Common myeloid progenitor, CD34-positive (primary cell): ENCODE measurements around the gene DTNB.

ENCODE experiments used
- CTCF ChIA-PET: fragments of 350-600 bp; sonication (Branson Sonifier 250); formaldehyde crosslinking; loops from one replicate; lab custom pipeline; 2021; ENCODE audit warnings: antibody characterized with exemption; lab: Charles Lee
- POLR2A ChIA-PET: fragments of 350-600 bp; sonication (Branson Sonifier 250); formaldehyde crosslinking; loops from one replicate; lab custom pipeline; 2021; ENCODE audit warnings: antibody characterized with exemption; lab: Charles Lee
- DNase-seq, 3 donors: peaks; one replicate each; pipeline versions ENCODE4 v3.0.0 to v3.0.0-alpha.2; 2013
- H3K27ac ChIP-seq, 2 experiments: 1 replicate in 1 of 2; 2 replicates in 1 of 2; pipeline ENCODE4 v1.7.0; 2013; ENCODE audit warnings: inconsistent platforms in 2 of 2, low read length in 2 of 2, mild to moderate bottlenecking in 2 of 2, low read depth in 1 of 2, moderate library complexity in 1 of 2; ENCODE audit not compliant: severe bottlenecking in 2 of 2, insufficient read depth in 1 of 2, poor library complexity in 1 of 2
- H3K27me3 ChIP-seq, 5 experiments: replicated peaks in 2 of 5; 1 replicate in 3 of 5; 2 replicates in 2 of 5; pipeline versions ENCODE4 v1.6.1 to v1.7.0; 2013; ENCODE audit warnings: low read length in 4 of 5, mild to moderate bottlenecking in 2 of 5, moderate library complexity in 2 of 5, inconsistent platforms in 1 of 5; ENCODE audit not compliant: insufficient read depth in 5 of 5, control insufficient read depth in 4 of 5
- H3K36me3 ChIP-seq, 4 experiments: 1 replicate in 2 of 4; 2 replicates in 2 of 4; pipeline versions ENCODE4 v1.6.1 to v1.7.0; 2013; ENCODE audit warnings: low read length in 3 of 4, control low read depth in 1 of 4, mild to moderate bottlenecking in 1 of 4; ENCODE audit not compliant: control insufficient read depth in 4 of 4, insufficient read depth in 4 of 4
- H3K4me1 ChIP-seq, 4 experiments: 1 replicate in 3 of 4; 2 replicates in 1 of 4; pipeline versions ENCODE4 v1.6.1 to v1.7.1; 2013; ENCODE audit warnings: low read length in 3 of 4, mild to moderate bottlenecking in 3 of 4, control low read depth in 1 of 4, inconsistent platforms in 1 of 4, moderate library complexity in 1 of 4; ENCODE audit not compliant: control insufficient read depth in 4 of 4, insufficient read depth in 4 of 4; ENCODE audit errors: control extremely low read depth in 1 of 4
- H3K4me3 ChIP-seq, 7 experiments: 1 replicate in 4 of 7; 2 replicates in 3 of 7; pipeline versions ENCODE4 v1.5.1 to v1.7.0; 2013; ENCODE audit warnings: mild to moderate bottlenecking in 7 of 7, low read length in 6 of 7, moderate library complexity in 6 of 7, inconsistent platforms in 2 of 7, low read depth in 2 of 7, control low read depth in 1 of 7; ENCODE audit not compliant: insufficient read depth in 4 of 7, control insufficient read depth in 1 of 7; ENCODE audit errors: extremely low read depth in 1 of 7
- H3K9me3 ChIP-seq, 5 experiments: 1 replicate in 4 of 5; 2 replicates in 1 of 5; pipeline versions ENCODE4 v1.6.1 to v1.7.1; 2013; ENCODE audit warnings: low read length in 4 of 5, mild to moderate bottlenecking in 2 of 5, inconsistent platforms in 1 of 5, low read depth in 1 of 5, moderate library complexity in 1 of 5; ENCODE audit not compliant: control insufficient read depth in 4 of 5, insufficient read depth in 2 of 5; ENCODE audit errors: control extremely low read depth in 1 of 5
- WGBS: methylation state at CpG from one replicate; pipeline ENCODE4 v1.1.5; 2013; ENCODE audit not compliant: insufficient coverage; 5-methylcytosine and 5-hydroxymethylcytosine counted together

Gene DTNB

GRCh38 chr2:25588576-25588975 lies 84.8 kb downstream of the DTNB start:
- ChIA-PET POLR2A (interaction anchor here (0.6 kb wide), 1 partner anchor 68 kb away, joined by 6 read pairs; no protein-coding TSS in a partner anchor), CTCF (interaction anchor here (1.1 to 1.9 kb wide), 2 partner anchors 10 to 22 kb away, joined by 3 to 4 read pairs; no protein-coding TSS in a partner anchor)
- Histone ChIP-seq H3K36me3 (peaks cover 0 to 3% (median 0%) of the 10 kb centered on the region in 4 experiments), H3K27me3 (no peaks in the 10 kb centered on the region), H3K4me1 (peaks cover 0 to 14% (median 4%) of the 10 kb centered on the region in 4 experiments), H3K4me3 (no peak overlapping the region), H3K9me3 (no peaks in the 10 kb centered on the region), H3K27ac (no peak overlapping the region)
- no peak for DNase-seq
- WGBS = 92% methylated on average over 2 of the region's 4 CpGs

DNA sequence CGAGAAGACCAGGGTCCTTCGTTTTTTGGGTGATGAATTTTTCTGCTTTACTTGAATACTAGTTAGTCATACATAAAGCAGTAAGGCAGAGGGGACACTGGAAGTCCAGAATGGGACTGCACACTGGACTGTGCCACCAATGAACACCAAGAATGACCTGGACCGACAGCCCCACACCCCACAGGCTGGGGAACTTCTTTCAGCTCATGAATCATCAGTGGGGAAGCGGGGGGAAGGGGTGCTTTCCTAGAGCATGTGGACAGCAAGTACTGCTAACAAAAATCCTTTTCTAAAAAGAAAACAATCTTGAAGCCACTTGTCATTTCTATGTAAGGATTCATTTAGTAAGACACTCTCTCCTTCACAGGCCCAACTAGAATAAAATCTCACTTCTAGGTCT lies 86.0 kb downstream of the DTNB start:
- POLR2A ChIA-PET = no interaction called here
- DNase-seq = peak in 2 of 3 donors; percentile 35 to 49

DNA sequence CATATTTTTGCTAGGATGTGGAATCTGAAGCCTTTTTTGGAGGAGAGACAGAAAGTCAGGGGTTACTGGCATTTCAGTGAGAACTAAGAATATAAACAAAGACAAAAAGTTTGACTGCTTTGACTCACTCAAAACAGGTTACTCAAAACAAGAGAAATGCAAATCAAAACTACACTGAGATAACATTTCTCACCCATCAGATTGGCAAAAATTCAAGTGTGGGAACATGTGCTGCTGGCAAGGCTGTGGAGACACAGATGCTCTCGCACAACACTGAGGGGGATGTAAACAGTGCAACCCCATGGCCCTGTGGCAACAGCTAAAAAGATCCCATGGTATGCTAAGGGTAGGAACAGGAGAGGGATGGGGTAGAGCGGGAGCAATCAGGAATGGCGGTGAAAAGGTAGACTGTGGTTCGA lies 86.6 kb downstream of the DTNB start:
- H3K27me3 ChIP-seq = no peaks in the 10 kb centered on the region
- CTCF ChIA-PET = interaction anchor here (1.1 kb wide), 1 partner anchor 11 kb away, joined by 4 read pairs; no protein-coding TSS in a partner anchor
- POLR2A ChIA-PET = no interaction called here
- H3K9me3 ChIP-seq = no peaks in the 10 kb centered on the region
- WGBS = 100% methylated on average over 4 of the region's 4 CpGs
- no peak overlapping the region for H3K4me3 ChIP-seq
- H3K36me3 ChIP-seq = peaks cover 0 to 3% (median 0%) of the 10 kb centered on the region in 4 experiments
- H3K4me1 ChIP-seq = peaks cover 0 to 13% (median 1%) of the 10 kb centered on the region in 4 experiments
- no peak overlapping the region for H3K27ac ChIP-seq
- DNase-seq = no peak

More for the DNA sequence above, 86.0 kb downstream of the DTNB start:
- Histone ChIP-seq H3K4me1 (peaks cover 0 to 11% (median 3%) of the 10 kb centered on the region in 4 experiments), H3K27me3 (no peaks in the 10 kb centered on the region), H3K4me3 (no peak overlapping the region), H3K9me3 (no peaks in the 10 kb centered on the region), H3K27ac (no peak overlapping the region), H3K36me3 (peaks cover 0 to 3% (median 0%) of the 10 kb centered on the region in 4 experiments)
- WGBS = no CpG with 5 or more reads among the region's 4 CpGs
- CTCF ChIA-PET = interaction anchor here (1.1 to 1.9 kb wide), 2 partner anchors 10 to 20 kb away, joined by 4 read pairs; no protein-coding TSS in a partner anchor

DNA sequence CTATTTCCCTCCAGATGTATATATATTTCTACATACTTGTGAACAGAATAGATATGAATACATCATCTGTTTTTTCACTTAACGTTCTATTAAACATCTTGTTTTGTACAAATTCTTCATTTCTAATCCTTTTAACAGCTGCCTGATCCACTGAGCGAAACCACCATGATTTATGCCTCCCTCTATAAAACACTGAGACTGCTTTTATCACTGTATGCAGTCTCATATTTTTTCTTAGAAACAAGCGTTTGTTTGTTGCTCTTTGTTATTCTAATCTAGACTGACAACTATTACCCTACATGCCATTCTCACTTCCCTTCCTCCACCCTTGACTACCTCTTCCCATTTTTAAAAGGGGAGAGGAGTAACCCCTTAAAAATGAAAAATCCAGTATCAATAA lies 88.2 kb downstream of the DTNB start:
- Histone ChIP-seq H3K4me1 (peaks cover 0 to 13% (median 1%) of the 10 kb centered on the region in 4 experiments), H3K9me3 (no peaks in the 10 kb centered on the region), H3K4me3 (no peak overlapping the region), H3K36me3 (peaks cover 0 to 3% (median 0%) of the 10 kb centered on the region in 4 experiments), H3K27ac (no peak overlapping the region), H3K27me3 (no peaks in the 10 kb centered on the region)
- peak in 2 of 3 donors; percentile 16 to 30 for DNase-seq
- 86% methylated on average over 2 of the region's 3 CpGs for WGBS
- POLR2A ChIA-PET = no interaction called here
- CTCF ChIA-PET = interaction anchor here (0.6 to 1.8 kb wide), 5 partner anchors 11 to 641 kb away, joined by 3 to 7 read pairs (median 3); no protein-coding TSS in a partner anchor

DNA sequence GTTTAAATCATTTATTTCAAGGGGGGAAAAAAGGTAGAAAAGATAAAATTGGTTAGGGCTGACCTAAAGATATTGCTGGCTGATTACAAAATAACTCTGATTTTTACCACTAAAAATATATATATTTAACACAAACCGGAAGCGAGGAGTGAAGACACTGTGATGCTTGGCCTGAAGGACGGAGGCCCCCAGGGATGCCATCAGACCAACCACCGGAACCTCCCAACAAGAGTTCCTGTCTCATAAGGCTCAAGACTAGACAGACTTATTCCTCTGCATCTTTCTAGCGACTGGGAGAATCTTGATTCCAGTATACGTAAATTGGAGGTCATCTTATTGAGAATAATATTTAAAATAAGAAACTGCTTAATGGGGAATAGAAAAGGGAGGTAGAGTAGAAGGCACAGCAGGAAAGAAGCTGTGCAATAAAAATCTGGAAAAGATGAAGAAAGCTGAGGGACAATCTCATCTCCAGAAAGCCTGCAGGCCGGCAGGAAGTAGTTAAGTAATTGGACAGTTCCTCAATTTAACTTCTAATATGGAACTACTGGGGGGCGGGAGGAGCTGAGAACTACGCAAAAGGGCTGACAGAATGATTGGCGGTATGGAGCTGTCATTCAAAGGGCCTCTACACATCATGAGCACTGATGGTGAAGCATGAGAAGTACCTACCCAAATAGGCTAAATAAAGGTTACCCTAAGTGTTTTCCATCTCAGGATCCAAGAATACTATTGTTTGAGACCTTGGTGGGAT lies 91.1 kb downstream of the DTNB start:
- no peaks in the 10 kb centered on the region for H3K27me3 ChIP-seq
- WGBS = 94% methylated on average over 5 of the region's 10 CpGs
- H3K36me3 ChIP-seq = no peaks in the 10 kb centered on the region
- no peaks in the 10 kb centered on the region for H3K9me3 ChIP-seq
- H3K4me1 ChIP-seq = peaks cover 0 to 8% (median 0%) of the 10 kb centered on the region in 4 experiments
- no peak overlapping the region for H3K4me3 ChIP-seq
- no peak overlapping the region for H3K27ac ChIP-seq
- DNase-seq = peak in 2 of 3 donors; percentile 23 to 25
- CTCF ChIA-PET = interaction anchor here (1.1 kb wide), 1 partner anchor 8 kb away, joined by 4 read pairs; no protein-coding TSS in a partner anchor
- POLR2A ChIA-PET = no interaction called here

DNA sequence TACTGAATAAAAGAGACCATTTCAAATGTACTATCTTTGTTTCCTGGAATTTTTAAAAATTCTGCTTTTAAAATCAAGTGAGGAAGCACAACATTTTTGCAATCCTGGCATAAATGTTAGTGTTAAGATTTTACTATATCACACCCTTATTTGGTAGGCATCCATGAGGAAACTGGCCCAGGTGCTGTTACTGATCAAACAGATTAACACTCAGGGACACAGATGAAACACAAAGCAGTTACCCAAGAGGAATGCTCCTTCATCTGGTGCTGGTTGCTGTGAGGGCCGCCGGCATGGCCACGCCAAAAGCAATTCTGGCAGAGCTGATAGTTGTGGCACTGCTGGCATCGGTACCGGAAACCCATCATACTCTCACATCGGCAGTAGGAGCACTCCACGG lies 96.8 kb downstream of the DTNB start:
- Histone ChIP-seq H3K9me3 (no peaks in the 10 kb centered on the region), H3K4me3 (no peak overlapping the region), H3K36me3 (peaks cover 0 to 4% (median 2%) of the 10 kb centered on the region in 4 experiments), H3K27ac (no peak overlapping the region), H3K4me1 (no peaks in the 10 kb centered on the region), H3K27me3 (no peaks in the 10 kb centered on the region)
- ChIA-PET CTCF (no interaction called here), POLR2A (no interaction called here)
- no peak for DNase-seq
- 94% methylated on average over 3 of the region's 7 CpGs for WGBS

DNA sequence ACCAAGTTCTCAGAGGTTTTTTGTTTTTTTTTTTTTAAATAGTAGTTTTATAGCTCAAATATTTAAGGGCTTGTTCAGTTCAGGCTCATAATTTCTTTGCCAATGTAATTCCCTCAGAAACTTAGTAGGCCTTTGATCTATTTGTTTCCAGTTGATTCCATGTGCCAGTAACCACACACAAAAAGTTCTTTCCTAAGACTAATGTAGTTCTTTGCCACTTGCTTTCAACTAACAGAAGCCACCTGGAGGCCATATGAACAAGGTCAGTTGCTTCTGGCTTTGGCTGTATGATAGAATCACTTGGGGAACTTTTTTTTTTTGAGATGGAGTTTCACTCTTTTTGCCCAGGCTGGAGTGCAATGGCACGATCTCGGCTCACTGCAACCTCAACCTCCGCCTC lies 100.7 kb downstream of the DTNB start:
- CTCF ChIA-PET = interaction anchor here (2.1 kb wide), 1 partner anchor 12 kb away, joined by 7 read pairs; no protein-coding TSS in a partner anchor

More for the DNA sequence above, 100.7 kb downstream of the DTNB start:
- Histone ChIP-seq H3K27me3 (no peaks in the 10 kb centered on the region), H3K4me1 (peaks cover 0 to 2% (median 0%) of the 10 kb centered on the region in 4 experiments), H3K36me3 (peaks cover 0 to 4% (median 2%) of the 10 kb centered on the region in 4 experiments), H3K4me3 (no peak overlapping the region), H3K27ac (no peak overlapping the region), H3K9me3 (no peaks in the 10 kb centered on the region)
- WGBS = 95% methylated on average over 3 of the region's 3 CpGs
- no peak for DNase-seq
- POLR2A ChIA-PET = no interaction called here
